HCT116 (cell line): ENCODE measurements around the gene DNAJC25. TPM values are rescaled to one million over a fixed set of nuclear protein-coding genes. Genes with fewer than 3 reads are reported as not detected.

Experiments
- ATAC-seq: fragments of 200-7000 bp; cut with Tn5 transposase; 2 replicates; pipeline ENCODE4 v1.9.1; 2020; ENCODE audit warnings: mild to moderate bottlenecking, moderate library complexity
- BruUV-seq: library from RNA; stranded (reverse); fragments of 400-500 nt; replicated peaks from 2 replicates; lab custom pipeline; 2021; lab: Mats Ljungman, UMichigan
- CTCF ChIA-PET: fragments of 300-600 bp; sonication (Branson Sonifier 250); formaldehyde crosslinking; loops from one replicate; lab custom pipeline; 2021; ENCODE audit warnings: antibody characterized with exemption; lab: Charles Lee
- POLR2A ChIA-PET: fragments of 300-600, 350-600 bp; sonication (Branson Sonifier 250); formaldehyde crosslinking; loops from one replicate; lab custom pipeline; 2021; ENCODE audit warnings: antibody characterized with exemption; lab: Charles Lee
- RAD21 ChIA-PET, 2 experiments: fragments of 300-600 bp; sonication (Branson Sonifier 250); formaldehyde crosslinking; loops; one replicate each; lab custom pipeline; 2023; ENCODE audit warnings: low total read pairs in 2 of 2; ENCODE audit not compliant: uncharacterized antibody in 2 of 2, unreplicated experiment in 2 of 2, low non-redundant PET in 1 of 2; lab: Charles Lee
- DNase-seq: peaks from one replicate; pipeline ENCODE4 v3.0.0-alpha.2; 2010; ENCODE audit warnings: low read depth, low spot score
- H2AFZ ChIP-seq: fragments of 200-600 bp; shearing (Covaris generic), sonication (generic); 2 replicates; pipeline ENCODE4 v1.6.1; 2017; ENCODE audit warnings: low read depth, mixed run types, mixed read lengths, antibody characterized with exemption, low read length; ENCODE audit not compliant: poor library complexity, severe bottlenecking
- H3K27ac ChIP-seq: 2 replicates; pipeline ENCODE4 v1.5.1; 2012; ENCODE audit warnings: low read depth, low read length
- H3K27me3 ChIP-seq: fragments of 200-600 bp; sonication (generic); 2 replicates; pipeline ENCODE4 v1.6.1; 2016; ENCODE audit warnings: mixed run types, low read length, mixed read lengths; ENCODE audit not compliant: insufficient read depth
- H3K36me3 ChIP-seq, 2 experiments: fragments of 200-500 bp in 1 of 2; fragments of 200-600 bp in 1 of 2; sonication (Bioruptor generic) in 1 of 2; sonication (generic) in 1 of 2; 2 replicates each; pipeline versions ENCODE4 v1.5.1 to v1.6.1; 2014 to 2016; ENCODE audit warnings: low read length in 2 of 2, inconsistent platforms in 1 of 2, mixed read lengths in 1 of 2, mixed run types in 1 of 2; ENCODE audit not compliant: insufficient read depth in 2 of 2, control insufficient read depth in 1 of 2
- H3K4me1 ChIP-seq, 2 experiments: fragments of 200-600 bp in 1 of 2; sonication (generic) in 1 of 2; 2 replicates each; pipeline versions ENCODE4 v1.5.1 to v1.6.1; 2012 to 2017; ENCODE audit warnings: low read length in 2 of 2, inconsistent platforms in 1 of 2, mild to moderate bottlenecking in 1 of 2, mixed read lengths in 1 of 2, mixed run types in 1 of 2, moderate library complexity in 1 of 2; ENCODE audit not compliant: insufficient read depth in 2 of 2, control insufficient read depth in 1 of 2
- H3K4me2 ChIP-seq: fragments of 200-600 bp; sonication (generic); 2 replicates; pipeline ENCODE4 v1.6.1; 2017; ENCODE audit warnings: mixed run types, low read length, mixed read lengths
- H3K4me3 ChIP-seq, 2 experiments: fragments of 200-600 bp in 1 of 2; sonication (generic) in 1 of 2; replicated peaks in 1 of 2; 2 replicates each; pipeline ENCODE4 v1.5.1; 2011 to 2016; ENCODE audit warnings: low read length in 2 of 2, control low read depth in 1 of 2, low read depth in 1 of 2, mild to moderate bottlenecking in 1 of 2, mixed read lengths in 1 of 2, mixed run types in 1 of 2
- H3K79me2 ChIP-seq: fragments of 200-600 bp; sonication (generic); 2 replicates; pipeline ENCODE4 v1.6.1; 2017; ENCODE audit warnings: mild to moderate bottlenecking, mixed run types, low read length, moderate library complexity, mixed read lengths; ENCODE audit not compliant: insufficient read depth
- H3K9ac ChIP-seq: fragments of 200-600 bp; sonication (generic); 2 replicates; pipeline ENCODE4 v1.6.1; 2016; ENCODE audit warnings: low read length, mixed read lengths
- H3K9me2 ChIP-seq: fragments of 200-600 bp; sonication (generic), shearing (Covaris generic); 2 replicates; pipeline ENCODE4 v1.6.1; 2017; ENCODE audit warnings: mixed run types, mild to moderate bottlenecking, moderate library complexity; ENCODE audit not compliant: insufficient read depth
- H3K9me3 ChIP-seq, 2 experiments: fragments of 200-500 bp in 1 of 2; fragments of 200-600 bp in 1 of 2; sonication (Bioruptor generic) in 1 of 2; sonication (generic) in 1 of 2; 2 replicates each; pipeline ENCODE4 v1.6.1; 2014 to 2017; ENCODE audit warnings: low read length in 2 of 2, mixed read lengths in 2 of 2, inconsistent platforms in 1 of 2, low read depth in 1 of 2, mild to moderate bottlenecking in 1 of 2, mixed run types in 1 of 2, moderate library complexity in 1 of 2; ENCODE audit not compliant: control insufficient read depth in 1 of 2, insufficient read depth in 1 of 2
- H4K20me1 ChIP-seq: fragments of 200-600 bp; sonication (generic), shearing (Covaris generic); 2 replicates; pipeline ENCODE4 v1.6.1; 2017; ENCODE audit warnings: mixed run types, mild to moderate bottlenecking, moderate library complexity; ENCODE audit not compliant: insufficient read depth
- CEBPB ChIP-seq: IDR thresholded peaks from 2 replicates; pipeline ENCODE4 v1.6.1; 2012; ENCODE audit warnings: low read depth
- EGR1 ChIP-seq: IDR thresholded peaks from 2 replicates; pipeline ENCODE4 v1.6.1; 2012; ENCODE audit warnings: low read depth
- ELF1 ChIP-seq: IDR thresholded peaks from 2 replicates; pipeline ENCODE4 v1.6.1; 2012; ENCODE audit warnings: low read depth, borderline replicate concordance
- EZH2 ChIP-seq: fragments of 200-600 bp; sonication (generic); IDR thresholded peaks from 2 replicates; pipeline ENCODE4 v1.6.1; 2017; ENCODE audit warnings: antibody characterized with exemption, mixed run types
- EZH2phosphoT487 ChIP-seq: fragments of 200-600 bp; IDR thresholded peaks from 2 replicates; pipeline ENCODE4 v1.6.1; 2018; ENCODE audit warnings: antibody characterized with exemption, borderline replicate concordance
- FOSL1 ChIP-seq: IDR thresholded peaks from 2 replicates; pipeline ENCODE4 v1.6.1; 2012; ENCODE audit warnings: low read depth
- JUND ChIP-seq: IDR thresholded peaks from 2 replicates; pipeline ENCODE4 v1.6.1; 2012
- POLR2A ChIP-seq: IDR thresholded peaks from 2 replicates; pipeline ENCODE4 v1.7.0; 2011; ENCODE audit warnings: borderline replicate concordance; ENCODE audit not compliant: insufficient read depth, insufficient read length; ENCODE audit errors: extremely low read depth
- POLR2AphosphoS5 ChIP-seq: IDR thresholded peaks from 2 replicates; pipeline ENCODE4 v1.6.1; 2011; ENCODE audit warnings: mild to moderate bottlenecking, low read depth, low read length, moderate library complexity
- SIN3A ChIP-seq: IDR thresholded peaks from 2 replicates; pipeline ENCODE4 v1.6.1; 2012; ENCODE audit warnings: low read depth
- SP1 ChIP-seq: IDR thresholded peaks from 2 replicates; pipeline ENCODE4 v1.6.1; 2012; ENCODE audit warnings: low read depth
- SRF ChIP-seq: IDR thresholded peaks from 2 replicates; pipeline ENCODE4 v1.6.1; 2012; ENCODE audit warnings: low read depth
- TCF7L2 ChIP-seq: IDR thresholded peaks from 2 replicates; pipeline ENCODE4 v1.7.0; 2011; ENCODE audit warnings: borderline replicate concordance, inconsistent platforms; ENCODE audit not compliant: insufficient read depth, insufficient read length; ENCODE audit errors: extremely low read depth
- YY1 ChIP-seq: IDR thresholded peaks from 2 replicates; pipeline ENCODE4 v1.6.1; 2011; ENCODE audit warnings: low read length, low read depth, moderate library complexity, mild to moderate bottlenecking; ENCODE audit not compliant: insufficient replicate concordance; ENCODE audit errors: extremely low read depth
- ZBTB33 ChIP-seq: IDR thresholded peaks from 2 replicates; pipeline ENCODE4 v1.6.1; 2011; ENCODE audit warnings: mild to moderate bottlenecking, low read length, moderate library complexity; ENCODE audit not compliant: insufficient replicate concordance; ENCODE audit errors: extremely low read depth
- ZFX ChIP-seq: fragments of 450-650 bp; IDR thresholded peaks from 2 replicates; pipeline ENCODE4 v1.6.1; 2017
- ZNF274 ChIP-seq: fragments of 200-500 bp; sonication (Bioruptor generic); IDR thresholded peaks from 2 replicates; pipeline ENCODE4 v1.6.1; 2014; ENCODE audit warnings: mild to moderate bottlenecking, low read depth, low read length, inconsistent platforms
- intact Hi-C: fragments of 100-400 bp; cut with micrococcal nuclease; formaldehyde crosslinking; loops from 2 replicates; pipeline ENCODE4 v1.10.0; 2022
- total RNA-seq: library from RNA; stranded (reverse); gene quantifications from one replicate; pipeline ENCODE4 v1.2.1, GENCODE V29; 2021; ENCODE audit not compliant: unreplicated experiment
- TF ChIP-seq, protein P1 (sequence below): IDR thresholded peaks from 2 replicates; pipeline ENCODE4 v1.6.1; 2012
- TF ChIP-seq, protein P2 (sequence below): IDR thresholded peaks from 2 replicates; pipeline ENCODE4 v1.6.1; 2012
- TF ChIP-seq, protein P3 (sequence below): IDR thresholded peaks from 2 replicates; pipeline ENCODE4 v1.6.1; 2012; ENCODE audit warnings: low read depth
- TF ChIP-seq, protein P4 (sequence below), 3 experiments: fragments of 200-600 bp in 1 of 3; sonication (generic) in 1 of 3; IDR thresholded peaks in 2 of 3; conservative IDR thresholded peaks in 1 of 3; 2 replicates each; pipeline ENCODE4 v1.5.1; 2012 to 2017; ENCODE audit warnings: low read depth in 2 of 3, low read length in 2 of 3, antibody characterized with exemption in 1 of 3, borderline replicate concordance in 1 of 3, control low read depth in 1 of 3, mild to moderate bottlenecking in 1 of 3, mixed read lengths in 1 of 3, mixed run types in 1 of 3, moderate library complexity in 1 of 3; ENCODE audit not compliant: insufficient read depth in 1 of 3

DNAJC25 gene
- total RNA-seq, 1 experiment from 2014 or later: 7.1 TPM

- ATAC-seq (no peak), DNase-seq (no peak)
- Histone ChIP-seq H3K9ac (peak overlapping the region; percentile 65), H3K4me1 (peaks cover 2 to 17% of the 10 kb centered on the region in 2 experiments; a peak in 2 of 4 replicates), H3K36me3 (0 out of 4 replicates have a peak, but pooled peaks cover 0 to 6% of the 10 kb centered on the region in 2 experiments), H4K20me1 (peaks cover 3% of the 10 kb centered on the region; the same call in 1 of the 2 replicates), H3K9me3 (no peaks in the 10 kb centered on the region), H3K27me3 (no peaks in the 10 kb centered on the region), H2AFZ (peak overlapping the region; percentile 96), H3K4me3 (peak overlapping the region; percentile 93), H3K27ac (peak overlapping the region; percentile 63), H3K9me2 (no peaks in the 10 kb centered on the region), H3K79me2 (peaks cover 46% of the 10 kb centered on the region), H3K4me2 (peak overlapping the region; percentile 75)
- ChIA-PET RAD21 (no interaction called here), POLR2A (interaction anchor here (0.7 to 1.7 kb wide), 8 partner anchors 10 to 114 kb away, joined by 3 to 13 read pairs (median 3); partner anchors contain the start of gene GNG10), CTCF (interaction anchor here (0.9 to 1.1 kb wide), 2 partner anchors 9 to 33 kb away, joined by 5 to 8 read pairs; no protein-coding TSS in a partner anchor)
- intact Hi-C loops: loop anchor here (5.0 to 10.0 kb wide), 2 partner anchors 444 to 701 kb away; partner anchors contain the start of gene PTBP3
- no TSS peak for BruUV-seq
- TF ChIP-seq FOSL1: no peak
- TF ChIP-seq, protein P1, sequence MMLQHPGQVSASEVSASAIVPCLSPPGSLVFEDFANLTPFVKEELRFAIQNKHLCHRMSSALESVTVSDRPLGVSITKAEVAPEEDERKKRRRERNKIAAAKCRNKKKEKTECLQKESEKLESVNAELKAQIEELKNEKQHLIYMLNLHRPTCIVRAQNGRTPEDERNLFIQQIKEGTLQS: no peak
- TF ChIP-seq, protein P2, sequence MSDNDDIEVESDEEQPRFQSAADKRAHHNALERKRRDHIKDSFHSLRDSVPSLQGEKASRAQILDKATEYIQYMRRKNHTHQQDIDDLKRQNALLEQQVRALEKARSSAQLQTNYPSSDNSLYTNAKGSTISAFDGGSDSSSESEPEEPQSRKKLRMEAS: peak; percentile 91
- no peak for TF ChIP-seq ZFX
- TF ChIP-seq, protein P3, sequence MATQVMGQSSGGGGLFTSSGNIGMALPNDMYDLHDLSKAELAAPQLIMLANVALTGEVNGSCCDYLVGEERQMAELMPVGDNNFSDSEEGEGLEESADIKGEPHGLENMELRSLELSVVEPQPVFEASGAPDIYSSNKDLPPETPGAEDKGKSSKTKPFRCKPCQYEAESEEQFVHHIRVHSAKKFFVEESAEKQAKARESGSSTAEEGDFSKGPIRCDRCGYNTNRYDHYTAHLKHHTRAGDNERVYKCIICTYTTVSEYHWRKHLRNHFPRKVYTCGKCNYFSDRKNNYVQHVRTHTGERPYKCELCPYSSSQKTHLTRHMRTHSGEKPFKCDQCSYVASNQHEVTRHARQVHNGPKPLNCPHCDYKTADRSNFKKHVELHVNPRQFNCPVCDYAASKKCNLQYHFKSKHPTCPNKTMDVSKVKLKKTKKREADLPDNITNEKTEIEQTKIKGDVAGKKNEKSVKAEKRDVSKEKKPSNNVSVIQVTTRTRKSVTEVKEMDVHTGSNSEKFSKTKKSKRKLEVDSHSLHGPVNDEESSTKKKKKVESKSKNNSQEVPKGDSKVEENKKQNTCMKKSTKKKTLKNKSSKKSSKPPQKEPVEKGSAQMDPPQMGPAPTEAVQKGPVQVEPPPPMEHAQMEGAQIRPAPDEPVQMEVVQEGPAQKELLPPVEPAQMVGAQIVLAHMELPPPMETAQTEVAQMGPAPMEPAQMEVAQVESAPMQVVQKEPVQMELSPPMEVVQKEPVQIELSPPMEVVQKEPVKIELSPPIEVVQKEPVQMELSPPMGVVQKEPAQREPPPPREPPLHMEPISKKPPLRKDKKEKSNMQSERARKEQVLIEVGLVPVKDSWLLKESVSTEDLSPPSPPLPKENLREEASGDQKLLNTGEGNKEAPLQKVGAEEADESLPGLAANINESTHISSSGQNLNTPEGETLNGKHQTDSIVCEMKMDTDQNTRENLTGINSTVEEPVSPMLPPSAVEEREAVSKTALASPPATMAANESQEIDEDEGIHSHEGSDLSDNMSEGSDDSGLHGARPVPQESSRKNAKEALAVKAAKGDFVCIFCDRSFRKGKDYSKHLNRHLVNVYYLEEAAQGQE: no peak
- no peak for TF ChIP-seq ZNF274
- no peak for TF ChIP-seq EZH2phosphoT487
- peak; percentile 99; the same call in 1 of the 2 replicates for TF ChIP-seq SIN3A
- TF ChIP-seq EGR1: no peak
- no peak for TF ChIP-seq POLR2A
- no peak for TF ChIP-seq JUND
- peak; percentile 64 for TF ChIP-seq TCF7L2
- TF ChIP-seq EZH2: no peak
- TF ChIP-seq SP1: peak; percentile 51; the same call in 1 of the 2 replicates
- peak; percentile 86 for TF ChIP-seq YY1
- TF ChIP-seq SRF: peak; percentile 84
- TF ChIP-seq, protein P4, sequence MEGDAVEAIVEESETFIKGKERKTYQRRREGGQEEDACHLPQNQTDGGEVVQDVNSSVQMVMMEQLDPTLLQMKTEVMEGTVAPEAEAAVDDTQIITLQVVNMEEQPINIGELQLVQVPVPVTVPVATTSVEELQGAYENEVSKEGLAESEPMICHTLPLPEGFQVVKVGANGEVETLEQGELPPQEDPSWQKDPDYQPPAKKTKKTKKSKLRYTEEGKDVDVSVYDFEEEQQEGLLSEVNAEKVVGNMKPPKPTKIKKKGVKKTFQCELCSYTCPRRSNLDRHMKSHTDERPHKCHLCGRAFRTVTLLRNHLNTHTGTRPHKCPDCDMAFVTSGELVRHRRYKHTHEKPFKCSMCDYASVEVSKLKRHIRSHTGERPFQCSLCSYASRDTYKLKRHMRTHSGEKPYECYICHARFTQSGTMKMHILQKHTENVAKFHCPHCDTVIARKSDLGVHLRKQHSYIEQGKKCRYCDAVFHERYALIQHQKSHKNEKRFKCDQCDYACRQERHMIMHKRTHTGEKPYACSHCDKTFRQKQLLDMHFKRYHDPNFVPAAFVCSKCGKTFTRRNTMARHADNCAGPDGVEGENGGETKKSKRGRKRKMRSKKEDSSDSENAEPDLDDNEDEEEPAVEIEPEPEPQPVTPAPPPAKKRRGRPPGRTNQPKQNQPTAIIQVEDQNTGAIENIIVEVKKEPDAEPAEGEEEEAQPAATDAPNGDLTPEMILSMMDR (IDR thresholded peaks at IDR 0.05 in 2 of 3, conservative IDR thresholded peaks at IDR 0.05 in 1 of 3; ENCODE audit: borderline replicate concordance in 1 of 3, insufficient read depth in 1 of 3, low read depth in 2 of 3, low read length in 2 of 3): no peak
- no peak for TF ChIP-seq ZBTB33
- no peak for TF ChIP-seq CEBPB
- TF ChIP-seq ELF1: no peak; the same call in 1 of the 2 replicates
- TF ChIP-seq POLR2AphosphoS5: no peak
These were observed 245 bp upstream of the DNAJC25 start for GRCh38 chr9:111630964-111631213.
